Spleen (tissue), 11 donors: ENCODE data around the gene PAK3. TPM values are rescaled to one million over a fixed set of nuclear protein-coding genes. Genes with fewer than 3 reads are reported as not detected.

ENCODE experiments used
- DNase-seq: peaks from one replicate; pipeline ENCODE4 v3.0.0-alpha.2; 2020
- H3K27ac ChIP-seq, 8 donors: fragments of 200-600 bp; sonication (generic) in 7 of 8; 1 replicate in 4 of 8; 2 replicates in 4 of 8; pipeline versions ENCODE4 v1.5.0 to v1.8.0; 2016 to 2021; ENCODE audit warnings: inconsistent platforms in 4 of 8, mild to moderate bottlenecking in 4 of 8, moderate library complexity in 1 of 8
- H3K27me3 ChIP-seq, 7 donors: fragments of 200-600 bp; sonication (generic) in 6 of 7; replicated peaks in 1 of 7; 1 replicate in 4 of 7; 2 replicates in 3 of 7; pipeline versions ENCODE4 v1.5.0 to v1.8.0; 2016 to 2021; ENCODE audit warnings: inconsistent platforms in 3 of 7, mild to moderate bottlenecking in 1 of 7
- H3K36me3 ChIP-seq, 6 donors: fragments of 200-600 bp; sonication (generic) in 5 of 6; 1 replicate in 4 of 6; 2 replicates in 2 of 6; pipeline versions ENCODE4 v1.5.0 to v1.8.0; 2016 to 2021; ENCODE audit warnings: inconsistent platforms in 2 of 6
- H3K4me1 ChIP-seq, 6 donors: fragments of 200-600 bp; sonication (generic) in 5 of 6; 1 replicate in 3 of 6; 2 replicates in 3 of 6; pipeline versions ENCODE4 v1.5.0 to v1.8.0; 2016 to 2021; ENCODE audit warnings: inconsistent platforms in 3 of 6
- H3K4me3 ChIP-seq, 8 donors: fragments of 200-600 bp; sonication (generic) in 7 of 8; 1 replicate in 4 of 8; 2 replicates in 4 of 8; pipeline versions ENCODE4 v1.5.0 to v1.8.0; 2016 to 2021; ENCODE audit warnings: inconsistent platforms in 4 of 8, mild to moderate bottlenecking in 4 of 8, moderate library complexity in 2 of 8
- H3K9me3 ChIP-seq, 8 donors: fragments of 200-600 bp; sonication (generic) in 7 of 8; 1 replicate in 4 of 8; 2 replicates in 4 of 8; pipeline versions ENCODE4 v1.5.0 to v1.8.0; 2016 to 2021; ENCODE audit warnings: inconsistent platforms in 4 of 8
- CTCF ChIP-seq, 11 experiments: fragments of 200-600 bp in 7 of 11; fragments of 450-650 bp in 4 of 11; sonication (generic) in 4 of 11; IDR thresholded peaks in 8 of 11; conservative IDR thresholded peaks in 3 of 11; 1 replicate in 7 of 11; 2 replicates in 4 of 11; pipeline versions ENCODE4 v1.4.0 to v1.8.0; 2016 to 2021; ENCODE audit warnings: antibody characterized with exemption in 11 of 11, inconsistent platforms in 4 of 11, mild to moderate bottlenecking in 1 of 11
- POLR2A ChIP-seq, 3 donors: fragments of 450-650 bp; IDR thresholded peaks; one replicate each; pipeline ENCODE4 v1.5.1; 2017; ENCODE audit warnings: antibody characterized with exemption in 3 of 3, mild to moderate bottlenecking in 1 of 3
- POLR2AphosphoS5 ChIP-seq, 3 donors: sonication (generic); formaldehyde crosslinking; IDR thresholded peaks; one replicate each; pipeline ENCODE4 v1.5.1; 2017; ENCODE audit warnings: antibody characterized with exemption in 3 of 3
- WGBS, 5 donors: extraction: QIAGEN DNeasy Blood & Tissue Kit in 3 of 5; methylation state at CpG; one replicate each; pipeline versions ENCODE4 v1.1.5 to v1.1.7; 2013 to 2018; 5-methylcytosine and 5-hydroxymethylcytosine counted together
- intact Hi-C: fragments of 100-400 bp; cut with DNase I; formaldehyde crosslinking; loops from one replicate; pipeline ENCODE4 v1.15.0; 2023; ENCODE audit warnings: low total_unique reads
- polyA plus RNA-seq, 3 donors: library from polyadenylated mRNA; stranded (reverse); fragments of 200-250 nt; gene quantifications; one replicate each; pipeline ENCODE4 v1.2.1, GENCODE V29; 2013
- small RNA-seq, 4 donors: library from RNA; depleted of rRNA; stranded (forward); fragments of <200 nt; gene quantifications; one replicate each; pipeline ENCODE3, GENCODE V24; 2016
- total RNA-seq, 7 donors: library from RNA; depleted of rRNA in 3 of 7; stranded (reverse); fragments of >200 nt in 3 of 7; fragmentation: NEBNext Ultra II Directional in 4 of 7; extraction: Animal tissue kit (Norgen Biotek cat#: 25700) in 4 of 7; gene quantifications; one replicate each; pipeline versions ENCODE4 v1.1.0 to v1.2.1, GENCODE V29; 2016 to 2021
- donor health status: healthy with polysubstance abuse.
- donor health status: DM: no; HTN: no; CAD: no; lungs with moderate emphysema.
- donor health status: DM: no; HTN: no; CAD: no.
- donor health status: Bipolar disorder and iron deficiency.
- donor health status: healthy.
- donor health status: DM: no; HTN: no; CAD: no.
- donor health status: DM: yes; HTN: yes; CAD: no.

Gene PAK3
- total and polyA plus RNA-seq, 10 donors = 0.09 to 7.3 (median 2.7) TPM

- WGBS, 5 donors = 53 to 81% (median 75%) methylated on average over 2 of the region's 2 CpGs
- Histone ChIP-seq H3K9me3 (no peaks in the 10 kb centered on the region), H3K27ac (no peak overlapping the region), H3K27me3 (peaks cover 0 to 26% (median 0%) of the 10 kb centered on the region in 7 donors), H3K36me3 (no peaks in the 10 kb centered on the region), H3K4me3 (no peak overlapping the region), H3K4me1 (no peaks in the 10 kb centered on the region)
- intact Hi-C loops = no loop called here
- TF ChIP-seq CTCF (IDR thresholded peaks at IDR 0.05 in 8 of 11, conservative IDR thresholded peaks at IDR 0.05 in 3 of 11) (no peak), POLR2A (IDR thresholded peaks at IDR 0.05) (no peak), POLR2AphosphoS5 (IDR thresholded peaks at IDR 0.05) (no peak)
- DNase-seq = no peak
These were observed 168.4 kb downstream of the PAK3 start for GRCh38 chrX:111264385-111264784.

- Histone ChIP-seq H3K9me3 (no peaks in the 10 kb centered on the region), H3K36me3 (no peaks in the 10 kb centered on the region), H3K27ac (no peak overlapping the region), H3K27me3 (peaks cover 0 to 31% (median 0%) of the 10 kb centered on the region in 7 donors), H3K4me3 (no peak overlapping the region), H3K4me1 (no peaks in the 10 kb centered on the region)
- TF ChIP-seq POLR2AphosphoS5 (IDR thresholded peaks at IDR 0.05) = no peak
- TF ChIP-seq POLR2A (IDR thresholded peaks at IDR 0.05) = no peak
- no peak for TF ChIP-seq CTCF (IDR thresholded peaks at IDR 0.05 in 8 of 11, conservative IDR thresholded peaks at IDR 0.05 in 3 of 11)
- WGBS, 5 donors = 64 to 92% (median 79%) methylated on average over 2 of the region's 2 CpGs
- intact Hi-C loops = no loop called here
- DNase-seq = no peak
These were observed 169.5 kb downstream of the PAK3 start for GRCh38 chrX:111265486-111265885.

- WGBS, 5 donors = 32 to 55% (median 48%) methylated on average over 2 of the region's 2 CpGs
- no peaks in the 10 kb centered on the region for H3K9me3 ChIP-seq
- intact Hi-C loops = no loop called here
- no peaks in the 10 kb centered on the region for H3K4me1 ChIP-seq
- H3K4me3 ChIP-seq = no peak overlapping the region
- no peak overlapping the region for H3K27ac ChIP-seq
- no peaks in the 10 kb centered on the region for H3K36me3 ChIP-seq
- TF ChIP-seq POLR2A (IDR thresholded peaks at IDR 0.05) = no peak
- TF ChIP-seq POLR2AphosphoS5 (IDR thresholded peaks at IDR 0.05) = no peak
- no peak for TF ChIP-seq CTCF (IDR thresholded peaks at IDR 0.05 in 8 of 11, conservative IDR thresholded peaks at IDR 0.05 in 3 of 11)
- no peak for DNase-seq
- peaks cover 0 to 29% (median 0%) of the 10 kb centered on the region in 7 donors for H3K27me3 ChIP-seq
These were observed 172.5 kb downstream of the PAK3 start for GRCh38 chrX:111268506-111268905.

- WGBS, 5 donors = 41 to 69% (median 49%) methylated on average over 6 to 8 of the region's 8 CpGs
- no peaks in the 10 kb centered on the region for H3K4me1 ChIP-seq
- H3K27ac ChIP-seq = no peak within 1 kb of the TSS
- TF ChIP-seq POLR2AphosphoS5 (IDR thresholded peaks at IDR 0.05) (no peak), CTCF (IDR thresholded peaks at IDR 0.05 in 8 of 11, conservative IDR thresholded peaks at IDR 0.05 in 3 of 11) (no peak), POLR2A (IDR thresholded peaks at IDR 0.05) (no peak)
- intact Hi-C loops = no loop called here
- no peaks in the 10 kb centered on the region for H3K9me3 ChIP-seq
- H3K4me3 ChIP-seq = no peak within 1 kb of the TSS
- no peak for DNase-seq
- H3K36me3 ChIP-seq = no peaks in the 10 kb centered on the region
- peaks cover 0 to 23% (median 0%) of the 10 kb centered on the region in 7 donors for H3K27me3 ChIP-seq
These were observed 174.3 kb downstream of the PAK3 start, which contains the start of gene CAPN6 for GRCh38 chrX:111270339-111270738. CAPN6 (minus strand) TSS chrX:111270483; CDS start chrX:111263936, 6,547 bp downstream.

Small RNA genes lying within 50 kb of the gene (small RNA-seq; reads per million reads assigned to genes)
- gene FCF1P4 = 0 reads per million in 4 donors

Other genes starting within 250 kb of the PAK3 start
- 1 to 10 TPM in 2 of 7 donors, under 1 TPM in 4, not detected in 1; 0.16 to 1.7 (median 0.53) TPM for gene CAPN6, start 174.3 kb downstream of the PAK3 start, total RNA-seq
- gene CAPN6, start 174.3 kb downstream of the PAK3 start, polyA plus RNA-seq = 1 to 10 TPM; 1.2 to 7.4 (median 3.5) TPM